Prostate gland (tissue), 2 donors: ENCODE measurements around the gene CACNA1I.

ENCODE experiments used
- CTCF ChIP-seq, 4 experiments: fragments of 200-600 bp in 2 of 4; fragments of 450-650 bp in 2 of 4; sonication (generic) in 2 of 4; IDR thresholded peaks; 1 replicate in 3 of 4; 2 replicates in 1 of 4; pipeline ENCODE4 v1.5.1; 2016 to 2019; ENCODE audit warnings: antibody characterized with exemption in 4 of 4, mild to moderate bottlenecking in 2 of 4, moderate library complexity in 2 of 4
- POLR2A ChIP-seq: fragments of 450-650 bp; IDR thresholded peaks from one replicate; pipeline ENCODE4 v1.6.1; 2016; ENCODE audit warnings: antibody characterized with exemption, mild to moderate bottlenecking
- POLR2AphosphoS5 ChIP-seq: sonication (generic); formaldehyde crosslinking; IDR thresholded peaks from one replicate; pipeline ENCODE4 v1.6.1; 2017; ENCODE audit warnings: antibody characterized with exemption

- TF ChIP-seq CTCF (IDR thresholded peaks at IDR 0.05): no peak
- TF ChIP-seq POLR2AphosphoS5: no peak
- TF ChIP-seq POLR2A: no peak
These were observed 76.0 kb downstream of the CACNA1I start for GRCh38 chr22:39646398-39647063.
